Measurements from ENCODE around the gene C4A.
A peak's percentile ranks its signal among the peaks of the same experiment; 100 is the strongest.
"Not testable (repeated sequence)": the region's sequence is repeated elsewhere in the genome, so short reads cannot be mapped to it uniquely, and the experiment has no call there.

C4A gene

DNA sequence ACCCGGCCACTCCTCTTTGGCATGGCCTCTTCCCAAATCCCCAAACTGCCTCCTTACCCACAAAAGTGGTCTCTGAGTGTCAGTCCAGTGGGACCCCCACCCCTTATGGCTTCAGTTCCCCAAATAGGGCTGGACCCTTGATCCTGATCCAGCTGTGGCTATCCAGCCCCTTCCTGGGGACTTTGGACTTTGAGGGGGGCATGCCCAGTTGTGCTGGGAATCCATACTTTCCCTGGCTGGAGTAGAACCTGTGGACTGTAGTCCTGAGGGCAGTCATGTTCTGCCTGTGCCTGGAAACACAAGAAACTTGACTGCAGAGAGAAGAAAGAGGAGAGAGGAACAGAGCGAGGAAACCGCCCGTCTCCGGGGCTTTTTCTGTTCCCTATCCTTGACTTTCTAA lies 55.3 kb downstream of the C4A start:
- DNase-seq = not testable (repeated sequence)

DNA sequence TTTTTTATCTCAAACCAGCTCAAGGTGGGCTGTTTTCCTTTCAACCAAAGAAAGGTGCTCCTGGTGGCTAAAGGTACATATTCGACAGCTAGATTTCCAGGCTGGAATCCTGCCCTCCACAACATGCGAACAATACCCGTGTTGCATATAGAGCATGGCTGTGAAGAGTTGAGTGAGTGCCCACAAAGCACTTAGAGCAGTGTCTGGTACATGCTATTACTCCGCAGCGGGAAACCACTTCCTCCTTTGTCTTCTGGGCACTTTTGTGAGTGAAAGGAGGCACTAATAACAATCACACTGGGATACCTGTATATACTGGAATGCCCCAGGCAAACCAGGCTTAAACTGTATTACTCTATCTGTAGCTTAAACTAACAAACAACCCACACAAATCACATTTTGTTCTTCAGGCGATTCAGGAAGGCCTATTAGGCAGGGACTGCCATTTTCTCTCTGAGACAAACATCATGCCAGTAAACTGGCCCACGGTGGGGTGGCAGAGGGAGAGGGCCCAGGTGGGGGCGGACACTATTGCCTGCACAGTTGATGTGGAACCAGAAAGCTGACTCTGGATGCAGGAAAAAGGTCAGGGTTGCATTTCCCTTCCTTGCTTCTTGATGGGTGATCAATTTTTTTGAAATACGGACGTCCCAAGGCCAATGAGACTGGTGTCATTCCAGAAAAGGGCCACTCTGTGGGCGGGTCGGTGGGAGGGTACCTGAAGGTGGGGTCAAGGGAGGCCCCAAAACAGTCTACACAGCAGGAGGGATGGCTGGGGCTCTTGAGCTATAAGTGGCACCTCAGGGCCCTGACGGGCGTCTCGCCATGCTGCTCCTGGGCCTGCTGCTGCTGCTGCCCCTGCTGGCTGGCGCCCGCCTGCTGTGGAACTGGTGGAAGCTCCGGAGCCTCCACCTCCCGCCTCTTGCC lies 56.0 kb downstream of the C4A start, which contains the start of gene CYP21A2:
TSS of gene CYP21A2 (plus strand) at position 818 of the 927 bp plus-strand sequence. CDS start at position 826, 8 bp downstream.
- DNase-seq = not testable (repeated sequence)

DNA sequence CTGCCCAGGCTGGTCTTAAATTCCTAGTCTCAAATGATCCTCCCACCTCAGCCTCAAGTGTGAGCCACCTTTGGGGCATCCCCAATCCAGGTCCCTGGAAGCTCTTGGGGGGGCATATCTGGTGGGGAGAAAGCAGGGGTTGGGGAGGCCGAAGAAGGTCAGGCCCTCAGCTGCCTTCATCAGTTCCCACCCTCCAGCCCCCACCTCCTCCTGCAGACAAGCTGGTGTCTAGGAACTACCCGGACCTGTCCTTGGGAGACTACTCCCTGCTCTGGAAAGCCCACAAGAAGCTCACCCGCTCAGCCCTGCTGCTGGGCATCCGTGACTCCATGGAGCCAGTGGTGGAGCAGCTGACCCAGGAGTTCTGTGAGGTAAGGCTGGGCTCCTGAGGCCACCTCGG lies 57.0 kb downstream of the C4A start:
- DNase-seq = not testable (repeated sequence)

DNA sequence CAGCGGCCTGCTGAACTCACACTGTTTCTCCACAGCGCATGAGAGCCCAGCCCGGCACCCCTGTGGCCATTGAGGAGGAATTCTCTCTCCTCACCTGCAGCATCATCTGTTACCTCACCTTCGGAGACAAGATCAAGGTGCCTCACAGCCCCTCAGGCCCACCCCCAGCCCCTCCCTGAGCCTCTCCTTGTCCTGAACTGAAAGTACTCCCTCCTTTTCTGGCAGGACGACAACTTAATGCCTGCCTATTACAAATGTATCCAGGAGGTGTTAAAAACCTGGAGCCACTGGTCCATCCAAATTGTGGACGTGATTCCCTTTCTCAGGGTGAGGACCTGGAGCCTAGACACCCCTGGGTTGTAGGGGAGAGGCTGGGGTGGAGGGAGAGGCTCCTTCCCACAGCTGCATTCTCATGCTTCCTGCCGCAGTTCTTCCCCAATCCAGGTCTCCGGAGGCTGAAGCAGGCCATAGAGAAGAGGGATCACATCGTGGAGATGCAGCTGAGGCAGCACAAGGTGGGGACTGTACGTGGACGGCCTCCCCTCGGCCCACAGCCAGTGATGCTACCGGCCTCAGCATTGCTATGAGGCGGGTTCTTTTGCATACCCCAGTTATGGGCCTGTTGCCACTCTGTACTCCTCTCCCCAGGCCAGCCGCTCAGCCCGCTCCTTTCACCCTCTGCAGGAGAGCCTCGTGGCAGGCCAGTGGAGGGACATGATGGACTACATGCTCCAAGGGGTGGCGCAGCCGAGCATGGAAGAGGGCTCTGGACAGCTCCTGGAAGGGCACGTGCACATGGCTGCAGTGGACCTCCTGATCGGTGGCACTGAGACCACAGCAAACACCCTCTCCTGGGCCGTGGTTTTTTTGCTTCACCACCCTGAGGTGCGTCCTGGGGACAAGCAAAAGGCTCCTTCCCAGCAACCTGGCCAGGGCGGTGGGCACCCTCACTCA lies 57.7 kb downstream of the C4A start:
- not testable (repeated sequence) for DNase-seq

DNA sequence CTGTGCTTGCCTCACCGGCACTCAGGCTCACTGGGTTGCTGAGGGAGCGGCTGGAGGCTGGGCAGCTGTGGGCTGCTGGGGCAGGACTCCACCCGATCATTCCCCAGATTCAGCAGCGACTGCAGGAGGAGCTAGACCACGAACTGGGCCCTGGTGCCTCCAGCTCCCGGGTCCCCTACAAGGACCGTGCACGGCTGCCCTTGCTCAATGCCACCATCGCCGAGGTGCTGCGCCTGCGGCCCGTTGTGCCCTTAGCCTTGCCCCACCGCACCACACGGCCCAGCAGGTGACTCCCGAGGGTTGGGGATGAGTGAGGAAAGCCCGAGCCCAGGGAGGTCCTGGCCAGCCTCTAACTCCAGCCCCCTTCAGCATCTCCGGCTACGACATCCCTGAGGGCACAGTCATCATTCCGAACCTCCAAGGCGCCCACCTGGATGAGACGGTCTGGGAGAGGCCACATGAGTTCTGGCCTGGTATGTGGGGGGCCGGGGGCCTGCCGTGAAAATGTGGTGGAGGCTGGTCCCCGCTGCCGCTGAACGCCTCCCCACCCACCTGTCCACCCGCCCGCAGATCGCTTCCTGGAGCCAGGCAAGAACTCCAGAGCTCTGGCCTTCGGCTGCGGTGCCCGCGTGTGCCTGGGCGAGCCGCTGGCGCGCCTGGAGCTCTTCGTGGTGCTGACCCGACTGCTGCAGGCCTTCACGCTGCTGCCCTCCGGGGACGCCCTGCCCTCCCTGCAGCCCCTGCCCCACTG lies 58.6 kb downstream of the C4A start:
- DNase-seq = not testable (repeated sequence)

DNA sequence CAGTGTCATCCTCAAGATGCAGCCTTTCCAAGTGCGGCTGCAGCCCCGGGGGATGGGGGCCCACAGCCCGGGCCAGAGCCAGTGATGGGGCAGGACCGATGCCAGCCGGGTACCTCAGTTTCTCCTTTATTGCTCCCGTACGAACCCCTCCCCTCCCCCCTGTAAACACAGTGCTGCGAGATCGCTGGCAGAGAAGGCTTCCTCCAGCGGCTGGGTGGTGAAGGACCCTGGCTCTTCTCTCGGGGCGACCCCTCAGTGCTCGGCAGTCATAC lies 59.1 kb downstream of the C4A start:
- DNase-seq = not testable (repeated sequence)

DNA sequence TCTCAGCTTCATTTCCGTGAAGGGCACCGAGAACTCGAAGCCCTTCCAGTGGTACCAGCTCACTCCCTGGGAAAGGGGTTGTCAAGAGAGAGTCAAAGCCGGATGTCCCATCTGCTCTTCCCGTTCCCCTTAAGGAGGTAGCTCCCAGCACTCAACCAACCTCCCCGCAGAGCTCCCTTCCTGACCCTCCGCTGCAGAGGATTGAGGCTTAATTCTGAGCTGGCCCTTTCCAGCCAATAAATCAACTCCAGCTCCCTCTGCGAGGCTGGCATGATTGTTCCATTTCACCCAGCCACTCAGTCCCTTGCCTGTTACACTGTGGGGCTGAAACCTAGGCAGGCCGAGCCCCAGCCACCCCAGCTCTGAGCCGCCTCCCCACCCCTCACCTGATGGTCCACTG lies 59.5 kb downstream of the C4A start:
- not testable (repeated sequence) for DNase-seq

DNA sequence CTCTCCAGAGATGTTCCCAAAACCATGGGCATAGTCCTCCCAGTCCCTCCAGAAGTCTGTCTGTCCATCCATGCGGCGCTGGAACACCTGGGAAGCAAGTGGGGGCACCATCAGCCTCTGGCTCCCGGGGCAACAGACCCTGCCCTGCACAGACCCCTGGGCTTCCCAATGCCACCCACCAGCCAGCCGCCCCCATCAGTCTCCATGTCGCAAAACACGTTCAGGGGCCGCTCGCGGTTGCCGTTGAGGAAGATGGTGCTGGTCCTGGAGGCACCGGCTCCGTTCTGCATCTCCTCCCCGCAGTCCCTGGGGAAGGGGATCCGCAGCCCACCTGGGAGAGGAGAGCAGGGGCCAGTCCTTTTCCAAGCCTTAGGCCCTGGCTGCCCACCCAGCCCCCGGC lies 60.4 kb downstream of the C4A start:
- DNase-seq = not testable (repeated sequence)

DNA sequence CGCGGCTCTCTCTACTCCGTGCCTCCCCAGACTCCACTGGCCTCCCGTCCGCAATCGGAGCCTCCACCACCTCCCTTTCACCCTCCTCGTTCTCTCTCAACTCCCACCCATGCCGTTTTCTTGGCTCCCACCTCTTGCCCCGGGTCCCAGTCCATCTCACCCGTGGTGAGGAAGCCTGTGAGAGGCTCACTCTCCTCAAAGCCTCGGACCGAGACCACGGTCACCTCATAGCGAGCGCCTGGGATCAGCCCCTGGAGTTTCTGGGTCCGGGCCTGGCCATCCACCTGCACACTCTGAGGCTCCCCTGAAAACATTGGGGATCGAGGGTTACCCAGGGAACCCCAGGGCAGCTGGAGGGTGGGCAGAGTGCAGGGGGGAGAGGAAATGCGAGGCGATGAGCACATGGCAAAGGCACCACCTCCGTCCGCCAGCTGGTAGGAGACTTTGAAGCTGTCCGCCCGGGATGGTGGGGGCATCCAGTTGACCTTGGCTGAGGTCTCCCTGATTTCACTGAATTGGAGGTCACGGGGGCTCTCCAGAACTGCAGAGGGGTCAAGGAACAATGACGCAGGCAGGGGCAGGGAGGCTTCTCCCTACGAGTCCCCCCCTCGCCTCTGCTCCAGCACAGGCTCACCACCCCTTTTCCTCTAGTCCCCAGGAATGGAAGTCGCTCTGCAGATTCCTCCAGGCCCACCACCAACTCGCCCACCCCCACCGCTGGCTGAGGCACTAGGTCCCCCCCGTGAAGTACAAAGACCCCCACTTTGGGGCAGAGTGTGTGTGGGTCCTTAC lies 61.9 kb downstream of the C4A start:
- DNase-seq = not testable (repeated sequence)

DNA sequence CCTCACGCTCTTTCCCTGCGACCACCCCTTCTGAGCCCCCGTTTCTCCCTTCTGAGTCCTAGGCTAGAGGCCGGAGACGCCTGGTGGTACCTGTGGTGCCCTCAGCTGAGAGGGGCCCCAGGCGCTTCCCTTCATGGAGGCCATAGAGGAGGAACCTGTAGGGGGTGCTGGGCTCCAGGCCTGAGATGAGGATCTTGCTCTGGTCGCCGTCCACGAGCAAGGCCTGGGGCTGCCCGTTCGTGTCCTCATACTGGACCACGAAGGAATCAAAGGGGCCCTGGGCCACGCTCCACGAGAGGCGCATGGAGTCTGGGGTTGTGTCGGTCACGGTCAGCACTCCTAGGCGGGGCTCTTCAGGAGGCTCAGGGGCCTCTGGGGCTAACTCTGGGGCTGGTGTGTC lies 63.1 kb downstream of the C4A start:
- DNase-seq = not testable (repeated sequence)

DNA sequence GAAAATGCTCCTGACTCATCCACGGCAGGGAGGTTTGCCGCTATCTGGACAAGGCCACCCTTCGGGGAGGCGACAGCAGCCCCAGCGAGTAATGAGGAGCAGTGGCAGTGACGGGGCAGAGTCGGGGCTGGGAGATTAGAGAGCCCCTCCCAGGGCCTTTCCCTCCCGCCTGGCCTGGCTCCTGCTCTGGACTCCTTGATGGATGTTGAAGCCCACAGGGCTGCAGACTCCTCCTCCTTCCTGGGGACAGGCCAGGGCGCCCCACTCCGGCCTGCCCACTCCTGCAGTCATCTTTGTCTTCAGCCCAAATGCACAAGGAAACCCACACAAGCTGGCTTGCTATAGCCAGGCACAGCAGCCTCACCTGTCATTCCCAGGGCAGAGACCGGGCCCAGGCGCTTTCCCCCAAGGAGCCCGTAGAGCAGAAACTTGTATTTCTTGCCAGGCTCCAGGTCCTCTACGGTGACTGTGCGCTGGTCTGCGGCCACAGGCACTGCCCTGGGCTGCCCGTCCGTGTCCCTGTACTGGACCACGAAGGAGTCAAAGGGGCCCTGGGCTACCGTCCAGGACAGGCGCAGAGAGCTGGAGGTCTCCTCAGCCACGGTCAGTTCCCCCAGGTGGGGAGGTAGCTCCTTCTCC lies 64.1 kb downstream of the C4A start:
- no peak for DNase-seq

DNA sequence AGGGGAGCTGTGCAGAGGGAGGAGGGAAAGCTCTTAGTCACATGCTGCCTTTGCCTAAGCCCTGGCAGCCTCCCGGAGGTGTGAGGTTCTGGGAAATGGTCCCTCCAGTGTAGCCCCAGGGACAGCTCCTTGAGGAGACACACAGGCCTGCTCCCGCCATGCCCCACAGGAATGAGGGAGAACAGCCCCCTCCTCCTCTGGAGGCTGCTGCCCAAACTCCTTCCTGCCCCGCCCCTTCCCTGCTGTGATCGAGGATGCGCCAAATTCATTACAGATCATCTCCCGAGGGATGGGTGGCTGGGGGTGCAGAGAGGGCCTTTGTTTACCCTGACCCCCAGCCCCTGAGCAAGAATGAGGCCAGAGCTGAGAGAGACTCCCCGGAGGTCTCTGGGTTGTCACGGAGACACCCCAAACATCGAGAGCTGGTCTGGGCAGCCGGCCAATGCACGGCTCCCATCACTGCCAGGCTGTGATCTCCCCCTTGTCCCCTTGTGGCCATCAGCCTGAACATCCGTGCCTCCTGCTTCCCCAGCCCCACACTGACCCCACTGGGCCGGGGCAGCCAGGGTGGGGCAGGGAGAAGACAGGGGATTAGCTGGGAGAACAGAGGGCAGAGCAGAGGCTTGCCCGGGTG lies 64.7 kb downstream of the C4A start:
- peak; percentile 3 for DNase-seq

DNA sequence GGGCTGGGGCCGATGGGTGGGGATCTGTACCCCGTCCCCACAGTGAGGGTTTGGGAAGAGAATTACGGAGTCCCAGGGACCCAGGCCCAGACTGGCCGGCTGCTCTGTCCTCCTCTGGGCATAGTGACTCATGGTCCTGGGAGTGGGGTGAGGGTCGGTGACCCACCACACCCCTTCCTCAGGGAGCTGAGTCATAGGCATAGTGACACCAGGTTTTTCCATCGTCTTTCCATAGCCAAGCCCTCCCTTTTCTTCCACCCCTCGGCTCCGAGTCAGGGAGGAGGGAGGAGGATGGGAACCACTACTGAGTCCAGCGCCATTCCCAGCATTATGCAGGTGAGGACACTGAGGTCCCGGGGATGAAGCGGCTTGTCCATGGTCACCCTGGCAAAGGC lies 65.2 kb downstream of the C4A start:
- DNase-seq = no peak

DNA sequence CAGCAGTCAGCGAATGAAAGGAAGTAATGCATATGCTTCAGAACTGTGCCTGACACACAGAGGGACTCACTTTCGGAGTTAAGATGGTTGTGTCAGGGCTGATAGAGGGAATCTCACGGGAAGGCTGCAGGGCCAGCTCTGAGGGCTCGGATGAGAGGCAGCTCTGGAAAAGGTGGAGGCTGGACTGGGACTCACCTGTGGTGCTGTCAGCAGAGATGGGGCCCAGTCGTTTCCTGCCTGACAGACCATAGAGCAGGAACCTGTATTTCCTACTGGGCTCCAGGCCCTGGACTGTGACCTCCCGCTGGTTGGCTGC lies 65.6 kb downstream of the C4A start:
- no peak for DNase-seq

DNA sequence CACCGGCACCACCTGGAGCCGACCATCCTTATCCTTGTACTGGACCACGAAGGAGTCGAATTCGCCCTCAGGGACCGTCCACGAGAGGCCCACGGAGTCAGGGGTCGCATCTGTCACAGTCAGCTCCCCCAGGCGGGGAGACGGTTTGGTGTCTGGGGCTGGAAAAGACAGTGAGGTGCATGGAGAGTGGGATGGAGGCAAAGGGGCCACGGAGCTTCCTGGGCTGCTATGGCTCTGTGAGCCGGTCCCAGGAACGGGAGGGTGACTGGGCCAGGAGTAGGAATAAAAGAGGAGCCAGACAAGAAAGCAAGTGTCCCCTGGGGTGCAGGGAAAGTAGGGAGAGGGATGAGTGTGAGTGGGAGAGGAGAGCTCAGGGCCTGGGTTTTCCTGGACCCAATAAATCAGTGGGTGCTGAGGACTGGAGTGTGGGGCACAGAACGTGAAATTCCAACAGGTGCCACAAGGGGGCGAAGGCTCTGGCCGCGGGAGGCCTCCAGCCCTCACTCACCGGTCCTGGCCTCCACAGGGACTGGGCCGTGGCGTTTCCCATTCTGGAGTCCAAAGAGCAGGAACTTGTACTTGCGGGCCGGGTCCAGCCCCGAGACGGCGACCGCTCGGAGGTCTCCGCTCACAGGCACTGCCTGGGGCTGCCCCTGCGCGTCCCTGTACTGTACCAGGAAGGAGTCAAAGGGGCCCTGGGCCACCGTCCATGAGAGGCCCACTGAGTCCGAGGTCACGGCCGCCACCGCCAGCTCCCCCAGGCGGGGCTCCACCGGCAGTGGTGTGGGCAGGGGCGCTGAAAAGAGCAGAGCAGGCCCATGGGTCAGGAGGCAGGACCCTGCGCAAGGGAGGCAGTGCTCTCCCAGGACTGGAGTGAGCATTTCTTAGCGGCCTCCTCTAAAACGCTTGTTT lies 66.3 kb downstream of the C4A start:
- peak; percentile 9 for DNase-seq

DNA sequence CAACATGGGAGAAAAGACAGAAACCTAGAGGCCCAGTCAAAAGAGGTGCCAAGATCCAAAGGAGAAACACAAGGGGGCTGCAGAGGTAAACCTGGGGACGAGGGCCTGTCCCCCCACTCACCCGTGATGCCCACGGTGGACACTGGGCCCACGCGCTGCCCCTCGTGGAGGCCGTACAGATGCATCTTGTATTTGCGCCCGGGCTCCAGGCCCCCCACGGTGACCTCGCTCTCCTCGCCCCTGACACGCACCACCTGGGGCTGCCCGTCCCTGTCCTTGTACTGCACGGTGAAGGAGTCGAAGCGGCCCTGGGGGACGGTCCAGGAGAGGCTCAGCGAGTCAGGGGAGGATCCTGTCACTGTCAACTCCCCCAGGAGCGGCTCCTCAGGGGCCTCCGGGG lies 67.3 kb downstream of the C4A start:
- not testable (repeated sequence) for DNase-seq

DNA sequence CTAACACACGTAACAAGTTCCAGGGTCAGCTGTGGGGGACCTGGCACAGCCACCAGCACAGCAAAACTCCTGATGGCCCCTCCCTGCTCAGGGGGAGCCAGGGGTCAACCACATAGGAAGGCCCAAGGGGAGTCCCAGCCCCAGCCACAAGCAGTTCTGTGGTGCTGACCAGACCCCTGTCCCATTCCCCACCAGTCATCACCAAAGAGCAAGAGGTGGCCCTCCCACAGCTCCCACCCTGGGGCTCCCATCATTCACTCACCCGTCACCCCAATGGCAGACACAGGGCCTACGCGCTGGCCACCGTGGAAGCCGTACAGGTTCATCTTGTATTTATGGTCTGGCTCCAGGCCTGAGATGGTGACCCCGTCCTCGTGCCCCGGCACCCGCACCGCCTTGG lies 67.9 kb downstream of the C4A start:
- not testable (repeated sequence) for DNase-seq

DNA sequence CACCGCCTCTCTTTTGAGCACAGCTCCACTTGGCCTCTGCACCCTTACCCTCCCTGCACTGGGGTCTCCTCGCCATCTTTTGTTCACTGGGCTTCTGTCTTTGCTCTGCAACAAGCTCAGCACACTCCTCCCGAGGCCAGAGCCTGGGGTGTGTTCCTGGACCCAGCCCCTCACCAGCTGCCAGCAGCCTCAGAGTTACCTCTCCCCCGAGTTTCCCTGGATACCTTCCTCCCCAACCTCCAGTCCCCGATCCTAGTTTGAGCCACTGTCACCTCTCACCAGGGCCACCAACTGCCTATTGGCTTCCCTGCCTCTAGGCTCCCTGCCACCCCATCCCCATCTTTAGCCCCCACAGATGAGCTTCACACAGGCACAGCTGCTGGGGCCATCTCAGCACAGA lies 68.7 kb downstream of the C4A start:
- no peak for DNase-seq
